GM18499 (cell line): ENCODE measurements around the gene STK32C.
"Not testable (repeated sequence)": the region's sequence is repeated elsewhere in the genome, so short reads cannot be mapped to it uniquely, and the experiment has no call there.

Experiments used
- ATAC-seq: cut with Tn5 transposase; IDR thresholded peaks from one replicate; pipeline ENCODE4 v1.9.1; 2021; ENCODE audit warnings: moderate number of reproducible peaks; ENCODE audit not compliant: insufficient read depth, unreplicated experiment

STK32C gene

GRCh38 chr10:132163826-132164515 lies 143.8 kb downstream of the STK32C start:
- ATAC-seq, result no peak

GRCh38 chr10:132163278-132163765 lies 144.4 kb downstream of the STK32C start:
- ATAC-seq, result no peak

DNA sequence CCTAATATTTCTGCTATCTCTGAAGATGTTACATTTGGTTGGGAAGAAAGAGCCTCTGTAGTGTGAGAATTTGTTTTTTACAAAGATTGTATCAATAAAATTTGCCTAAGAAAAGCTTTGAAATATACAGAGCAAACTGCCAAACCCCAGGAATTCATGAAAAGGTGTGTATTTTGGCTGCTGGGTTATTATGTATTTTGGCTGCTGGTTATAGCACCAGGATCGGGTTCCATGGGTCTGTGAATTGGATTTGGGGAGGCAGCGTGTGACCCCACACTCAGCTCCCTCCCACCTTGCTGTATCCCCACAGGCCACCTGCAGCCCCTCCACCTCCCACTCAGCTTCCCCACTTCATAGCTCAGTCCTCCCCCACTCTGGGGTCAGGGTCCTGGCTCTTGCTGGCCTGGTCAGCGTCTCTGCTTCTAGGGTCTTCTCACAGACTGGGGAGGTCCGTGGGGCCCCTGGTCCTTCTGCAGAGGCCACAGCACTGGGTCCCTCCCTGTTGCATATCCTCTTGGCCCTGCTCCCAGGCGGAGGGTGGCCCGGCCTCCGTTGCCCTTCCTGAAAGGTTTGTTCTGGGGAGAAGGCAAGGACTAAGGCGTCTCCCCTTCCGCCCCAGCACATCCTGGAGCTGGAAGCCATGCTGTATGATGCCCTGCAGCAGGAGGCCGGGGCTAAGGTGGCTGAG lies 145.0 kb downstream of the STK32C start:
- no peak for ATAC-seq

DNA sequence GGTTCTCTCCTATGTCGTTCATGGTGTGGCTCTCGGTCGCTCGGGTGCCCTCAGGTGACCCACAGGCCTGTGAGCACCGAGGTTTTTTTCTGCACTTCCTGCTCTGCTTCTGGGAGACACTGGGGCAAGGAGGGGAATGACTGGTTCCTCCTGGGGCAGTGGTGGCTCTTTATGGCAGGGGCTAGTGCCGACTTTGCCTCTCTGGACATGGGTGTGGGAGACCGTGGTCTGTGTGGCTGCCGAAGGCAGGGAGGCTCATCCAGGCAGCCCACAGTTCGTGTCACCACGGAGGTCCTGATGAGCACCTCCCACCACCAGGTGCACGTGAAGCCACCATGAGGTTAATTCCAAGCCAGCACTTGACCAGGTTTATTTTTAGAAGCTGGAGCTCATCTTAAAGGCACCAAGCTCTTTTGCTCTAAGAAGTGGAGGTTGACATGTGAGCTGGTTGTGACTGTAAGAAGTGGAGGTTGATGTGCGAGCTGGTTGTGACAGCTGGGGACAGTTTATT lies 145.7 kb downstream of the STK32C start:
- no peak for ATAC-seq

DNA sequence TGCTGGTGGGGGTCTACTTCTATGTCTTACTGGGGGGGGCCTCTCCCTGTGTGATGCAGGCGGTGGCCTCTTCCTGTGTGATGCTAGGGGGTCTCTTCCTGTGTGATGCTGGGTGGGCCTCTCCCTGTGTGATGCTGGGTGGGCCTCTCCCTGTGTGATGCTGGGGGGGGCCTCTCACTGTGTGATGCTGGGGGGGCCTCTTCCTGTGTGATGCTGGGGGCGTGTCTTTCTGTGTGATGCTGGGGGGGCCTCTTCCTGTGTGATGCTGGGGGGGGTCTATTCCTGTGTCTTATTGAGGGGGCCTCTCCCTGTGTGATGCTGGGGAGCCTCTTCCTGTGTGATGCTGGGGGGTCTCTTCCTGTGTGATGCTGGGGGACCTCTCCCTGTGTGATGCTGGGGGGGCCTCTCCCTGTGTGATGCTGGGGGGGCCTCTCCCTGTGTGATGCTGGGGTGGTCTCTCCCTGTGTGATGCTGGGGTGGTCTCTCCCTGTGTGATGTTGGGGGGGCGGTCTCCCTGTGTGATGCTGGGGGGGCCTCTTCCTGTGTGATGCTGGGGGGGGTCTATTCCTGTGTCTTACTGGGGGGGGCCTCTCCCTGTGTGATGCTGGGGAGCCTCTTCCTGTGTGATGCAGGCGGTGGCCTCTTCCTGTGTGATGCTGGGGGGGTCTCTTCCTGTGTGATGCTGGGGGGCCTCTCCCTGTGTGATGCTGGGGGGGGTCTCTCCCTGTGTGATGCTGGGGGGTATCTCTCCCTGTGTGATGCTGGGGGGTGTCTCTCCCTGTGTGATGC lies 146.7 kb downstream of the STK32C start:
- not testable (repeated sequence) for ATAC-seq

DNA sequence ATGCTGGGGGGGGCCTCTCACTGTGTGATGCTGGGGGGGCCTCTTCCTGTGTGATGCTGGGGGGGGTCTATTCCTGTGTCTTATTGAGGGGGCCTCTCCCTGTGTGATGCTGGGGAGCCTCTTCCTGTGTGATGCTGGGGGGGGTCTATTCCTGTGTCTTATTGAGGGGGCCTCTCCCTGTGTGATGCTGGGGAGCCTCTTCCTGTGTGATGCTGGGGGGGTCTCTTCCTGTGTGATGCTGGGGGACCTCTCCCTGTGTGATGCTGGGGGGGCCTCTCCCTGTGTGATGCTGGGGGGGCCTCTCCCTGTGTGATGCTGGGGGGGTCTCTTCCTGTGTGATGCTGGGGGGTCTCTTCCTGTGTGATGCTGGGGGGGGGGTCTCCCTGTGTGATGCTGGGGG lies 147.5 kb downstream of the STK32C start:
- not testable (repeated sequence) for ATAC-seq

DNA sequence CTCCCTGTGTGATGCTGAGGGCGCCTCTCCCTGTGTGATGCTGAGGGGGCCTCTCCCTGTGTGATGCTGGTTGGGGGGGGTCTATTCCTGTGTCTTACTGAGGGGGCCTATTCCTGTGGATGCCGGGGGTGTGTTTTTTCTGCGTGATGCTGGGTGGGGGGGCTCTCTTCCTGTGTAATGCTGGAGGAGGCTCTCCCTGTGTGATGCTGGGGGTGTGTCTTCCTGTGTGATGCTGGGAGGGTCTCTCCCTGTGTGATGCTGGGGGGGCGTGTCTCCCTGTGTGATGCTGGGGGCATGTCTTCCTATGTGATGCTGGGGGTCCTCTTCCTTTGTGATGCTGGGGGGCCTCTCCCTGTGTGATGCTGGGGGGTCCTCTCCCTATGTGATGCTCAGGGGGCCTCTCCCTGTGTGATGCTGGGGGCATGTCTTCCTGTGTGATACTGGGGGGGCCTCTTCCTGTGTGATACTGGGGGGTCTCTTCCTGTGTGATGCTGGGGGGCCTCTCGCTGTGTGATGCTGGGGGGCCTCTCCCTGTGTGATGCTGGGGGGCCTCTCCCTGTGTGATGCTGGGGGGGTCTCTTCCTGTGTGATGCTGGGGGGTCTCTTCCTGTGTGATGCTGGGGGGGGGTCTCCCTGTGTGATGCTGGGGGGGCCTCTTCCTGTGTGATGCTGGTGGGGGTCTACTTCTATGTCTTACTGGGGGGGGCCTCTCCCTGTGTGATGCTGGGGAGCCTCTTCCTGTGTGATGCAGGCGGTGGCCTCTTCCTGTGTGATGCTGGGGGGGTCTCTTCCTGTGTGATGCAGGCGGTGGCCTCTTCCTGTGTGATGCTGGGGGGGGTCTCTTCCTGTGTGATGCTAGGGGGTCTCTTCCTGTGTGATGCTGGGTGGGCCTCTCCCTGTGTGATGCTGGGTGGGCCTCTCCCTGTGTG lies 148.2 kb downstream of the STK32C start:
- ATAC-seq, result not testable (repeated sequence)

DNA sequence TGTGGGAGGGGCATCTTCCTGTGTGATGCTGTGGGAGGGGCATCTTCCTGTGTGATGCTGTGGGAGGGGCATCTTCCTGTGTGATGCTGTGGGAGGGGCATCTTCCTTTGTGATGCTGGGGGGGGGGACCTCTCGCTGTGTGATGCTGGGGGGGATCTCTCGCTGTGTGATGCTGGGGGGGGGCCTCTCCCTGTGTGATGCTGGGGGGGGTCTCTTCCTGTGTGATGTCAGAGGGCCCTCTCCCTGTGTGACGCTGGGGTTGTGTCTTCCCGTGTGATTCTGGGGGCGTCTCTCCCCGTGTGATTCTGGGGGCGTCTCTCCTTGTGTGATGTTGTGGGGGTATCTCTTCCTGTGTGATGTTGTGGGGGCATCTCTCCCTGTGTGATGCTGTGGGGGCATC lies 148.9 kb downstream of the STK32C start:
- no peak for ATAC-seq

DNA sequence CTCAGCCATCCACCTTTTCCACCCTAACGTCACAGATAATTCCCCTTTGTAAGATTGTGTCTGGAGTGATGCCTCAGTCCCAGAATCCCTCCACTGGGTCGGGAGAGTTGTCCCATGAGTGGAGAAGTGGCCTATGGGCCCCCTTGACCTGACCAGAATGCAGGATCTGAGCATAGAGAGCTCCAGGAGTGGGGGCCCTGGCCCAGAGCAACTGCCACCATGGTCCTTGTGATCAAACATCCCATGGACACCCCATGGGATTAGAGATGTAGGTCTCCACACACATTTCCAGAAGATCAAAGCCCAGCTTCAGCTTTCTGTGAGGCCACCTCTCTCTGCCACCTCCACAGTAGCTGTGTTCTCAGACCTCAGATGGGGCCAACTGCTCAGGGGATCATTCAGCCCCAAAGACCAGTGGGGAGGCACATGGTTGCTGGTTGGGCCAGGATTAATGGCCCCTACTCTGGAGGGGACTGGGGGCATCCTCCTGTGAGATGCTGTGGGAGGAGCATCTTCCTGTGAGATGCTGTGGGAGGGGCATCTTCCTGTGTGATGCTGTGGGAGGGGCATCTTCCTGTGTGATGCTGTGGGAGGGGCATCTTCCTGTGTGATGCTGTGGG lies 149.5 kb downstream of the STK32C start:
- ATAC-seq, result no peak
